SK-MEL-5 (cell line): Measurements from ENCODE around the gene CFAP161. TPM values are rescaled to one million over a fixed set of nuclear protein-coding genes. Genes with fewer than 3 reads are reported as not detected.
A peak's percentile ranks its signal among the peaks of the same experiment; 100 is the strongest.

Source experiments
- DNase-seq: peaks from one replicate; pipeline ENCODE4 v3.0.0-alpha.2; 2016; ENCODE audit warnings: low read depth, low spot score
- in situ Hi-C: cut with HindIII; loops from 2 replicates; pipeline ENCODE4 v1.10.0; 2016; ENCODE audit warnings: low sequenced_read_pairs, high pct_unique_total_duplicates, low pct_unique_long_range_greater_than_20kb
- total RNA-seq: library from RNA; depleted of rRNA; stranded (reverse); fragments of >200 nt; shearing (Covaris generic); gene quantifications from 2 replicates; pipeline ENCODE4 v1.2.3, GENCODE V29; 2014

The CFAP161 gene
- total RNA-seq, 1 experiment from 2014 or later = 0.21 TPM

GRCh38 chr15:81168644-81169043, 34.6 kb downstream of the CFAP161 start:
- in situ Hi-C loops = no loop called here
- DNase-seq = no peak

GRCh38 chr15:81170511-81170910, 36.4 kb downstream of the CFAP161 start:
- DNase-seq = no peak
- in situ Hi-C loops = loop anchor here (10.0 kb wide), 2 partner anchors 64 to 94 kb away; no protein-coding TSS in a partner anchor

DNA sequence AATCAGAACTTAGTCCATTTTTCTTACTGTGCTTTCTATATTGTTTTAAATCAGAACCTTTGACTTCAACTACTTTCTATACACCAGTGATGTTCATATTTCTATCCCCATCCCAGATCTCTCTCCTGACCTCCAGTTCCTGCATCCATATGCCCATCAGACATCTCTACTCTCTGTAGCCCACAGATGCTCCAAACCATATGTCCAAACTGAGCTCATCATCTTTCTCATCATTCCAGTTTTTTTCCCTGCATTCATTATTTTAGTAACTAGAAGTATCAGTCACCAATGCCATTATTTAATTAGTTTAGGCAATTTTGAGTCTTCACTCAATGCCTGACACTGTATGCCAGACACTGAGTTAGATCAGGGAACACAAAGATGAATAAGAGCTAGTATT, 37.2 kb downstream of the CFAP161 start:
- DNase-seq = no peak
- in situ Hi-C loops = loop anchor here (10.0 kb wide), 2 partner anchors 64 to 94 kb away; no protein-coding TSS in a partner anchor

DNA sequence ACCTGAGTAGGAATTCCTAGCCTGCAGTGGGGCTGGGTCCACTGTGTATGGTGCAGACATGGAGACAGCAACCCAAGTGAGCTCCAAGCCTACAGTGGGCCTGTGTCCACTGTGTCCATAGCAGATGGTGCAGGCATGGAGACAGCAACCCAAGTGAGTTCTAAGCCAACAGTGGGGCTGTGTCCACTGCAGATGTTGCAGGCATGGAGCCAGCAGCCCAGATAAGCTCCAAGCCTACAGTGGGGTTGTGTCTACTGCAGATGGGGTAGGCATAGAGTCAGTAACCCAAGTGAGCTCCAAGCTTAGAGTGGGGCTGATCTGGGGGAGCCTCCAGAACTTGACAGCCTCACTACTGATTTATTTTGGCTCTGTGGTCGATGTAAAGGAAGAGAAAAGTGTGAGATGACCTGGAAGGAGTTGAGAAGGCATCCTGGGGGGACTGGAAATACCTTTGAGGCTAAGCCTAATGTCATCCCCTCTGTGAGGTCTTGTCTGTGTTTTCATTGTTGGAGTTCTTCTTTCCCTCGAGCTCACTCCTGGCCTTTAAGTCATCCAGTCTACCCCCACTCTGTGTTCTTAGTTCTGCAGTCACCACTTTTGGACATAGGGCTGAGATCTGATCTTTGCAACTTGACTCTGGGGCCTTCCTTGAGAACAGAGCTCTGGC, 40.2 kb downstream of the CFAP161 start:
- in situ Hi-C loops = loop anchor here (10.0 kb wide), 2 partner anchors 61 to 91 kb away; no protein-coding TSS in a partner anchor
- DNase-seq = no peak

- in situ Hi-C loops = loop anchor here (10.0 kb wide), 2 partner anchors 60 to 90 kb away; no protein-coding TSS in a partner anchor
- DNase-seq = no peak
Measured at GRCh38 chr15:81174792-81175327, 40.8 kb downstream of the CFAP161 start.

GRCh38 chr15:81175496-81175895, 41.4 kb downstream of the CFAP161 start:
- DNase-seq = no peak
- in situ Hi-C loops = loop anchor here (10.0 kb wide), 2 partner anchors 59 to 89 kb away; no protein-coding TSS in a partner anchor

- peak; percentile 81 for DNase-seq
- in situ Hi-C loops = loop anchor here (10.0 kb wide), 2 partner anchors 58 to 88 kb away; no protein-coding TSS in a partner anchor
Measured at GRCh38 chr15:81176291-81176893, 42.3 kb downstream of the CFAP161 start.

GRCh38 chr15:81178365-81178764, 44.3 kb downstream of the CFAP161 start:
- no peak for DNase-seq
- in situ Hi-C loops = loop anchor here (10.0 kb wide), 2 partner anchors 56 to 86 kb away; no protein-coding TSS in a partner anchor

DNA sequence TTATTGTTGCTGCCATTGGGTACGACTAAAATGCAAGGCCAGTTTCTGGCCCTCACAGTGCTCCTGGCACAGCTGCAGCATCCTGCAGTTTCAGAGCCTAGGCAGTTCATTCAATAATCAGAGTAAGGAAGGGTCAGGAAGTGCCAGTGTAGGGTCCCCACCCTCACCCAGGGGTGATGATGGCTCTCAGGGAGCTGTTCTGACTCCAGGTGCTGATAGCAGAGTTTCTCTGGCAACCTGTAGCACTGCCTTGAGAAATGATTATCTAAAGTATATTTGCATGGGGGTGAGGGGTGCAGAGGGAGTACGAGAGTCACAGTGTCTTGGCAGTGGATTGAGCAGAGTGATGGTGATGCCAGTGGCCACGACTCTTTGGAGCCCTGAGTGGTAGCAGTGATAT, 47.1 kb downstream of the CFAP161 start:
- no peak for DNase-seq
- in situ Hi-C loops = no loop called here

DNA sequence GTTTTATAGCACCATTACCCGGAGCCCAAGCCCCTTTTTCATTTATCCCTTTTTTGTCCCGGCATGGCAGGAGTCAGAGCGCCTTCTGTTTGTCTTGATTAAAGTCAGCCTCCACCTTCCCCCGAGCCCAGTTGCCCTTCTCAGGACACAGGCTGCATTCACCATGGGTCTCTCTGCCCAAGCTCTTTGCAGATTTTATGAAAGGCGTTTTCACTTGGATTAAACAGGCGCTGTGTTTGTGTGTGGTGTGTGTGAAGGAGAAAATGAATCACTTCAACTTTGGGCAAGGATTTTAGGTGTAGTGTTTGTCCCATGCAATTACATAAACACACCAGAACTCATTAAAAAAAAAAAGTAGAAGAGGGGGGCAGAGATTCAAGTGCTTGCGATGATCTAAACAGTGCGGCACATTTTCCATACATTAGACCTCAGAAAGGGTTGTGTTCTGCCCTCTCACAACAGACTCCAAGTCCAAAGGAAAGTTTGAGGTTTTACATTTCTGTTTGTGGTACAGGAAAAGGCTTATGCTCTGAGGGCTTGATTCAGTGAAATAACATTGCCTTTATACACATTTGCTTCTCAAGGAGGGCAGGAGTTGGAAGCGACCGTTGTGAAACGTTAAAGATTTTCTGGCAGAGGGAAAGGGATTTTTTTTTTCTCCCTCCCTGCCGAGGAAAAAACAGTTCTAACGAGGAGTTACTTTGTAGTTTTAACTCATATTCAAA, 48.1 kb downstream of the CFAP161 start:
- in situ Hi-C loops = no loop called here
- DNase-seq = peak; percentile 96

GRCh38 chr15:81182756-81183438, 48.8 kb downstream of the CFAP161 start:
- in situ Hi-C loops = no loop called here
- peak; percentile 79 for DNase-seq

GRCh38 chr15:81183439-81183775, 49.3 kb downstream of the CFAP161 start:
- in situ Hi-C loops = no loop called here

GRCh38 chr15:81184188-81184587, 50.1 kb downstream of the CFAP161 start:
- in situ Hi-C loops = no loop called here

More at GRCh38 chr15:81183439-81183775, 49.3 kb downstream of the CFAP161 start:
- DNase-seq = no peak

GRCh38 chr15:81185631-81186295, 51.7 kb downstream of the CFAP161 start:
- in situ Hi-C loops = no loop called here
- DNase-seq = no peak

More at GRCh38 chr15:81184188-81184587, 50.1 kb downstream of the CFAP161 start:
- DNase-seq = no peak

DNA sequence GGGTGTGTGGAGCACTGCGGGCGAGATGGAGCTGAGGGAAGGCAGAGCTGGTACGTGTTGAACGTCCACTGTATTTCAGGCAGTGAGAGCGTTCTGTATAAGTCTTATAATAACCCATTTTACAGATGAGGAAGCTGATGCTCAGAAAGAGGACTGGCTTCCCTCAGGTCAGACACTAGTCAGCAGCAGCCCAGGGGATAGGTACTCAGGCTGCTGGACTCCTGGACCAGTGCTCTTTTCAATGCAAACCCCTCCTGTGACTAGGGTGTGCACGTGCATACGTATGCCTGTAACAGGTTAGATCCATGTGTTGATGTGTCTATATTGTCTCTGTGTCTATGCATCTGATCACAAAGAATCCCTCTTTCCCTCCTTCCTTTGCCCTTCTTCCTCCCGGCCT, 54.3 kb downstream of the CFAP161 start:
- no peak for DNase-seq
- in situ Hi-C loops = no loop called here

DNA sequence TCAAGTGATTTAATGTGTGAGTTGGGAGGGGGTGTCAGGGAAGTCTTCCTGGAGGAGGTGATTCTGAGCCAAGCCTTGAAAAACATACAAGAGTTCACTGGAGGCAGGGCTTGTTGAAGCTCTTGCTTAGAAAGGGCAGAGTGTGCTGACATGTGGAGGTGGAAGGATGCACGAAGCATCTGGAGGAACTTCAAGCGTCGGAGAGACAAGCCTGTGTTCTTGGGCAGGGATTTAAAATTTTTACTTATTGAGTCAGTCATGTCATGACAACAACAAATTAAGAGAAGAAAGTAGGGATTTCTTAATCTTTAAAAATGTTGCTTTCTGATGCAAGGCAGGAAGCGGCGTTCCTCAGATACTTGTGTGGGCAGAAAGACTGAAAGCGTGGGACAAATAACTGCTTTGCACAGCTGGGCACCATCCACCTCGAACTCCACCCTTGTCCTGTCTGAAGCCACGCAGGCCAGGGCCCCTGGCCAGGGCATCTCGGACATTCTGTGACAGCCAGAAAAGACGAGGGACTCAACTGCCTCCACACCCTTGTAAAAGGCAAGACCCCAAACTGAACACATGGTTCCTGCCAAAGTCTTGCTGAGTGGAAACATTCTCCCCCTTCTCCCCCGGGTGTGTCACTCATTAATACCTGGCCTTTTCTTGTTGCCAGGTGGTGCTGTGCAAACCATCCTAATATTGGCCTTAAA, 55.7 kb downstream of the CFAP161 start:
- no peak for DNase-seq
- in situ Hi-C loops = no loop called here
